Measurements from ENCODE around the gene PCNT. TPM values are rescaled to one million over a fixed set of nuclear protein-coding genes. Genes with fewer than 3 reads are reported as not detected.
A peak's percentile ranks its signal among the peaks of the same experiment; 100 is the strongest.

The PCNT gene
- total and polyA plus RNA-seq, 10 of the 15 experiments (the other 5 are each of a cell fraction or from before 2014, with no cell fraction given), result 2.9 to 39.6 (median 20.5) TPM

- TF ChIP-seq ATF3 (IDR thresholded peaks at IDR 0.05; ENCODE audit: borderline replicate concordance, extremely low read depth, low read depth, low read length) (no peak), YBX1 (IDR thresholded peaks at IDR 0.05) (no peak), EGR1 (IDR thresholded peaks at IDR 0.05; ENCODE audit: borderline replicate concordance in 1 of 2, low read depth in 2 of 2, low read length in 2 of 2) (0 out of 3 replicates have a peak, but pooled peaks of 1 of the 2 experiments have one; percentile 38), ATF2 (IDR thresholded peaks at IDR 0.05; ENCODE audit: low read length) (no peak), TCF7 (IDR thresholded peaks at IDR 0.05; ENCODE audit: borderline replicate concordance) (no peak), NFIC (IDR thresholded peaks at IDR 0.05; ENCODE audit: low read depth, low read length) (no peak), HCFC1 (IDR thresholded peaks at IDR 0.05; ENCODE audit: low read length) (no peak), NFYA (IDR thresholded peaks at IDR 0.05; ENCODE audit: borderline replicate concordance, low read depth, low read length) (no peak), FOS (IDR thresholded peaks at IDR 0.05; ENCODE audit: borderline replicate concordance, extremely low read depth, insufficient read length) (no peak), TCF3 (IDR thresholded peaks at IDR 0.05; ENCODE audit: borderline replicate concordance, insufficient read depth, low read depth, low read length) (no peak), E4F1 (IDR thresholded peaks at IDR 0.05; ENCODE audit: borderline replicate concordance, partially characterized antibody) (no peak), GATAD2B (conservative IDR thresholded peaks at IDR 0.05; ENCODE audit: low read depth) (no peak; the same call in 1 of the 2 replicates), RFX5 (IDR thresholded peaks at IDR 0.05; ENCODE audit: low read depth, low read length) (no peak), IRF4 (IDR thresholded peaks at IDR 0.05; ENCODE audit: low read depth, low read length) (no peak), ZNF217 (IDR thresholded peaks at IDR 0.05) (no peak), RELB (IDR thresholded peaks at IDR 0.05; ENCODE audit: low read depth) (no peak), EZH2 (IDR thresholded peaks at IDR 0.05; ENCODE audit: borderline replicate concordance, control insufficient read depth, low read depth, low read length) (no peak), BCLAF1 (IDR thresholded peaks at IDR 0.05) (no peak)
These were observed 575 bp downstream of the PCNT start (continued) for GRCh38 chr21:46324390-46325072.
